Measurements from ENCODE around the gene FAF2. TPM values are rescaled to one million over a fixed set of nuclear protein-coding genes. Genes with fewer than 3 reads are reported as not detected.

FAF2 gene
- total and polyA plus RNA-seq, 4 donors: 12.7 to 28.3 (median 16.5) TPM

DNA sequence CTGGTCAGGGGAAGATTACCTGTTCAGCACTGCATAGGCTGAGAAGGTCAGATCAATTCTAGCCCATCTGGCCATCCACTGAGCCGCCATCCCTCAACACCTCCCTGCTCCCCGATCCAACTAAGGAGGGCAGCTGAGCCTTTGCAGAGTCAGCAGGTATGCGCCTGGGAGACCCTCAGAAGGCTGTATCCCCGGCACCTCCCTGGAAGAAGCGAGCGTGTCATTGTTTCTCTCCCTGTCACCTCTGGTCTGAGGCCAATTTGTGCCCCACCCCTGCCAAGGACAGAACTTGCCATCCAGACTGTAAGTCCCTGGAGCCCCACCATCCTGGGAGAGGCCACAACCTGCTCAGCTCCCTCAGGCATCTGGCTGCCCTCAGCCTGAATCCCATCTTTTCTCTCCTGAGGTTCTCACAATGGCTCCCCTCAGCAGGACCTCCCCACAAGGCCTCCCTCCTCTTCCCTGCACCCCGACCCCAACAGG is 34.4 kb upstream of the FAF2 start (continued):
- TF ChIP-seq RAD21 (IDR thresholded peaks at IDR 0.05): no peak

DNA sequence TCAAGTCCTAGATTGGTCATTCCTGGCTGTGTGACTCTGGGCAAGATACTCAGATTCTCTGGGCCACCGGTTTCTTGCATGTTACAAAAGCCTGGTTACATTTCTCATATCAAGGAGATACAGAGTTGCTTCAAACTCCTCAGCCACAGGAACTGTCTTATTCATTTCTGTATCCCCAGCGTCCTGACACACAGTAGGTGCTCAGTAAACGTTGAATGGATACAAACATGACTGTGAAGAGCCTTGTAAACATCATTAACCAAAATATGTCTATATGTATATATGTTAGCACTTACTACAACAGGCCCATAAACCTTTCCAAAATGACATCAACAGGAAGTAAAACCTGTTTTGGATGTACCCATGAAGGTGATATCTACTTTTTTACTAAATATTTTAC is 33.5 kb upstream of the FAF2 start:
- no peak overlapping the region for H3K4me3 ChIP-seq (ENCODE audit: low read depth in 1 of 3, low read length in 3 of 3)
- no peak for TF ChIP-seq HNF4G (IDR thresholded peaks at IDR 0.05)
- no peak for TF ChIP-seq HNF4A (conservative IDR thresholded peaks at IDR 0.05)
- TF ChIP-seq, protein P1, sequence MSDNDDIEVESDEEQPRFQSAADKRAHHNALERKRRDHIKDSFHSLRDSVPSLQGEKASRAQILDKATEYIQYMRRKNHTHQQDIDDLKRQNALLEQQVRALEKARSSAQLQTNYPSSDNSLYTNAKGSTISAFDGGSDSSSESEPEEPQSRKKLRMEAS (IDR thresholded peaks at IDR 0.05): no peak
- TF ChIP-seq, protein P2, sequence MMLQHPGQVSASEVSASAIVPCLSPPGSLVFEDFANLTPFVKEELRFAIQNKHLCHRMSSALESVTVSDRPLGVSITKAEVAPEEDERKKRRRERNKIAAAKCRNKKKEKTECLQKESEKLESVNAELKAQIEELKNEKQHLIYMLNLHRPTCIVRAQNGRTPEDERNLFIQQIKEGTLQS (IDR thresholded peaks at IDR 0.05): no peak
- no peak for TF ChIP-seq RXRA (IDR thresholded peaks at IDR 0.05)
- TF ChIP-seq FOXA1 (IDR thresholded peaks at IDR 0.05): no peak
- TF ChIP-seq, protein P3, sequence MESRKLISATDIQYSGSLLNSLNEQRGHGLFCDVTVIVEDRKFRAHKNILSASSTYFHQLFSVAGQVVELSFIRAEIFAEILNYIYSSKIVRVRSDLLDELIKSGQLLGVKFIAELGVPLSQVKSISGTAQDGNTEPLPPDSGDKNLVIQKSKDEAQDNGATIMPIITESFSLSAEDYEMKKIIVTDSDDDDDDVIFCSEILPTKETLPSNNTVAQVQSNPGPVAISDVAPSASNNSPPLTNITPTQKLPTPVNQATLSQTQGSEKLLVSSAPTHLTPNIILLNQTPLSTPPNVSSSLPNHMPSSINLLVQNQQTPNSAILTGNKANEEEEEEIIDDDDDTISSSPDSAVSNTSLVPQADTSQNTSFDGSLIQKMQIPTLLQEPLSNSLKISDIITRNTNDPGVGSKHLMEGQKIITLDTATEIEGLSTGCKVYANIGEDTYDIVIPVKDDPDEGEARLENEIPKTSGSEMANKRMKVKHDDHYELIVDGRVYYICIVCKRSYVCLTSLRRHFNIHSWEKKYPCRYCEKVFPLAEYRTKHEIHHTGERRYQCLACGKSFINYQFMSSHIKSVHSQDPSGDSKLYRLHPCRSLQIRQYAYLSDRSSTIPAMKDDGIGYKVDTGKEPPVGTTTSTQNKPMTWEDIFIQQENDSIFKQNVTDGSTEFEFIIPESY (IDR thresholded peaks at IDR 0.05): no peak
- TF ChIP-seq NR2F2 (IDR thresholded peaks at IDR 0.05): no peak
- TF ChIP-seq TAF1 (conservative IDR thresholded peaks at IDR 0.05): no peak
- TF ChIP-seq FOXA2 (IDR thresholded peaks at IDR 0.05): no peak
- TF ChIP-seq JUND (IDR thresholded peaks at IDR 0.05): no peak
- no peak for TF ChIP-seq SP1 (IDR thresholded peaks at IDR 0.05)
- no peak for TF ChIP-seq GABPA (IDR thresholded peaks at IDR 0.05 in 1 of 2, conservative IDR thresholded peaks at IDR 0.05 in 1 of 2)
- TF ChIP-seq, protein P4, sequence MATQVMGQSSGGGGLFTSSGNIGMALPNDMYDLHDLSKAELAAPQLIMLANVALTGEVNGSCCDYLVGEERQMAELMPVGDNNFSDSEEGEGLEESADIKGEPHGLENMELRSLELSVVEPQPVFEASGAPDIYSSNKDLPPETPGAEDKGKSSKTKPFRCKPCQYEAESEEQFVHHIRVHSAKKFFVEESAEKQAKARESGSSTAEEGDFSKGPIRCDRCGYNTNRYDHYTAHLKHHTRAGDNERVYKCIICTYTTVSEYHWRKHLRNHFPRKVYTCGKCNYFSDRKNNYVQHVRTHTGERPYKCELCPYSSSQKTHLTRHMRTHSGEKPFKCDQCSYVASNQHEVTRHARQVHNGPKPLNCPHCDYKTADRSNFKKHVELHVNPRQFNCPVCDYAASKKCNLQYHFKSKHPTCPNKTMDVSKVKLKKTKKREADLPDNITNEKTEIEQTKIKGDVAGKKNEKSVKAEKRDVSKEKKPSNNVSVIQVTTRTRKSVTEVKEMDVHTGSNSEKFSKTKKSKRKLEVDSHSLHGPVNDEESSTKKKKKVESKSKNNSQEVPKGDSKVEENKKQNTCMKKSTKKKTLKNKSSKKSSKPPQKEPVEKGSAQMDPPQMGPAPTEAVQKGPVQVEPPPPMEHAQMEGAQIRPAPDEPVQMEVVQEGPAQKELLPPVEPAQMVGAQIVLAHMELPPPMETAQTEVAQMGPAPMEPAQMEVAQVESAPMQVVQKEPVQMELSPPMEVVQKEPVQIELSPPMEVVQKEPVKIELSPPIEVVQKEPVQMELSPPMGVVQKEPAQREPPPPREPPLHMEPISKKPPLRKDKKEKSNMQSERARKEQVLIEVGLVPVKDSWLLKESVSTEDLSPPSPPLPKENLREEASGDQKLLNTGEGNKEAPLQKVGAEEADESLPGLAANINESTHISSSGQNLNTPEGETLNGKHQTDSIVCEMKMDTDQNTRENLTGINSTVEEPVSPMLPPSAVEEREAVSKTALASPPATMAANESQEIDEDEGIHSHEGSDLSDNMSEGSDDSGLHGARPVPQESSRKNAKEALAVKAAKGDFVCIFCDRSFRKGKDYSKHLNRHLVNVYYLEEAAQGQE (IDR thresholded peaks at IDR 0.05): no peak
- no peak for TF ChIP-seq YY1 (IDR thresholded peaks at IDR 0.05)
- no peak for TF ChIP-seq EGR1 (IDR thresholded peaks at IDR 0.05; ENCODE audit: low read depth in 2 of 2)
- TF ChIP-seq, protein P5, sequence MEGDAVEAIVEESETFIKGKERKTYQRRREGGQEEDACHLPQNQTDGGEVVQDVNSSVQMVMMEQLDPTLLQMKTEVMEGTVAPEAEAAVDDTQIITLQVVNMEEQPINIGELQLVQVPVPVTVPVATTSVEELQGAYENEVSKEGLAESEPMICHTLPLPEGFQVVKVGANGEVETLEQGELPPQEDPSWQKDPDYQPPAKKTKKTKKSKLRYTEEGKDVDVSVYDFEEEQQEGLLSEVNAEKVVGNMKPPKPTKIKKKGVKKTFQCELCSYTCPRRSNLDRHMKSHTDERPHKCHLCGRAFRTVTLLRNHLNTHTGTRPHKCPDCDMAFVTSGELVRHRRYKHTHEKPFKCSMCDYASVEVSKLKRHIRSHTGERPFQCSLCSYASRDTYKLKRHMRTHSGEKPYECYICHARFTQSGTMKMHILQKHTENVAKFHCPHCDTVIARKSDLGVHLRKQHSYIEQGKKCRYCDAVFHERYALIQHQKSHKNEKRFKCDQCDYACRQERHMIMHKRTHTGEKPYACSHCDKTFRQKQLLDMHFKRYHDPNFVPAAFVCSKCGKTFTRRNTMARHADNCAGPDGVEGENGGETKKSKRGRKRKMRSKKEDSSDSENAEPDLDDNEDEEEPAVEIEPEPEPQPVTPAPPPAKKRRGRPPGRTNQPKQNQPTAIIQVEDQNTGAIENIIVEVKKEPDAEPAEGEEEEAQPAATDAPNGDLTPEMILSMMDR (IDR thresholded peaks at IDR 0.05; ENCODE audit: low read depth, low read length, missing input control): no peak
- H3K4me1 ChIP-seq (ENCODE audit: control insufficient read depth in 4 of 4, insufficient read depth in 4 of 4, low read length in 3 of 4): peaks cover 4 to 19% (median 11%) of the 10 kb centered on the region in 4 donors
- H3K36me3 ChIP-seq (ENCODE audit: control insufficient read depth in 4 of 4, insufficient read depth in 3 of 4, low read depth in 1 of 4, low read length in 3 of 4): peaks cover 0 to 5% (median 2%) of the 10 kb centered on the region in 4 donors
- DNase-seq (ENCODE audit: low spot score): no peak
- H3K27me3 ChIP-seq (ENCODE audit: control insufficient read depth in 4 of 4, insufficient read depth in 4 of 4, low read length in 3 of 4): no peaks in the 10 kb centered on the region
- H3K27ac ChIP-seq (ENCODE audit: low read depth in 1 of 2, low read length in 2 of 2): no peak overlapping the region
- WGBS: 69% methylated on average over 3 of the region's 3 CpGs
- H3K9me3 ChIP-seq (ENCODE audit: control insufficient read depth in 4 of 4, low read length in 3 of 4): no peaks in the 10 kb centered on the region
- peak overlapping the region in 1 of 2 donors; percentile 75 for H3K9ac ChIP-seq (ENCODE audit: low read depth in 1 of 2, low read length in 2 of 2)

All from liver (tissue), 9 donors.